OCI-M2 (cell line): Measurements from ENCODE around the gene PCBP3.
"Not testable (repeated sequence)": the region's sequence is repeated elsewhere in the genome, so short reads cannot be mapped to it uniquely, and the experiment has no call there.

Experiments used
- DNase-seq: peaks from one replicate; lab custom pipeline; 2025; ENCODE audit not compliant: unreplicated experiment; lab: John Stamatoyannopoulos, UW

Gene PCBP3

DNA sequence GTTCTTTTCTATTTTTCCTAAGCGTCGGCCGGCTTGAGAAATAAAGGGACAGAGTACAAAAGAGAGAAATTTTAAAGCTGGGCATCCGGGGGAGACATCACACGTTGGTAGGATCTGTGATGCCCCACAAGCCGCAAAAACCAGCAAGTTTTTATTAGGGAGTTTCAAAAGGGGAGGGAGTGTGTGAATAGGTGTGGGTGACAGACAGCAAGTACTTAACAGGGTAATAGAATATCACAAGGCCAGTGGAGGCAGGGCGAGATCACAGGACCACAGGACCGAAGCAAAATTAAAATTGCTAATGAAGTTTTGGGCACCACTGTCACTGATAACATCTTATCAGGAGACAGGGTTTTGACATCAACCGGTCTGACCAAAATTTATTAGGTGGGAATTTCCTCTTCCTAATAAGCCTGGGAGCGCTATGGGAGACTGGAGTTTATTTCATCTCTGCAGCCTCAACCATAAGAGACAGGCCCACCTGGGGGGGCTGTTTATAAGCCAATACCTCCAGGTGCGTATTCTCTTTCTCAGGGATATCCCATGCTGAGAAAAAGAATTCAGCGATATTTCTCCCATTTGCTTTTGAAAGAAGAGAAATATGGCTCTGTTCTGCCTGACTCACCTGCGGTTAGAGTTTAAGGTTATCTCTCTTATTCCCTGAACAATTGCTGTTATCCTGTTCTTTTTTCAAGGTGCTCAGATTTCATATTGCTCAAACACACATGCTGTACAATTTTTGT, 332.3 kb downstream of the PCBP3 start:
- not testable (repeated sequence) for DNase-seq

DNA sequence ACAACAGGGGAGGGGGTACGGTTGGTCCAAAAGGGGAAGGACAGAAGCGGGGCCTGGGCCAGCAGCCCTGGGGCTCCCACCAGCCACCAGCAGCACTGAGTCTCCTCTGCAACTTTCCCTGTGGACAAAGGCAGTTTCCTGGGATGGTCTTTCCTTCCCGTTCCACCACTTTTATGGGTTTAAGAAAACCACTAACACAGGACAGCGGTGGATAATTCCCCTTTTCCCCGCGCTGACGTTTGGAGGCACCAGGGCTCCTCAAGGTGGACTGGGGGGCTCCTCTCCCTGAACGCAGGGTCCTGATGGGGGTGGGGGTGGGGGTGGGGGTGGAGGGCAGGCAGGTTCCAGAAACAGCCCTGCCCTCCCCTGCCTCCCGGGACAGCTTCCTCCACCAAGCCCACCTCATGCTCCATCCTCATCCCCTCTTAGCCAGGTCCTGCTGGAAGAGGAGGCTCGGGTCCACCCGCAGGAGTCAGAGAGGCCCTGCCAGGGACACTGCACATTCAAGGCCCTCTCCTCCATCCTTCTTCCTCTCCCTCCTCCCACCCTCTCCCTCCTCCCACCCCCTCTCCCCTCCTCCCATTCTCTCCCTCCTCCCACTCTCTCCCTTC, 333.3 kb downstream of the PCBP3 start:
- DNase-seq: no peak

DNA sequence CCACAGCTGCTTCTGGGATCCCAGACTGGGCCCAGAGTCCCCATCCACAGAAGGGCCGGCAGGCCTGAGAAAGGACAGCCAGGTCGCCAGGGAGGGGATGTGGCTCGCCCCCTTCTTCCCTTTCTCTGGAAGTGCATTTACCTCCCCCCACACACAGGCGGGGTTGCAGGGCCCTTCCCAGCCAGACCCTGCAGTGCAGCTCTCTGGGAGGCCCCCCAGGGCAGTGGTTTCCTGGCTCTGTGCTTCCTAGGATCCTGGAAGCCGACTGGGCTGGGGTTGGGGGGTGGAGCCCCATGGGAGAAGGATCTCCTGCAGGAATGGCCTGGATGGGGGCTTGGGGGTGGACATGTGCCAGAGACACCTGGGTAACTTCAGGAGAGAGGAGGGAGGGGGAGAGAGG, 333.9 kb downstream of the PCBP3 start:
- no peak for DNase-seq

DNA sequence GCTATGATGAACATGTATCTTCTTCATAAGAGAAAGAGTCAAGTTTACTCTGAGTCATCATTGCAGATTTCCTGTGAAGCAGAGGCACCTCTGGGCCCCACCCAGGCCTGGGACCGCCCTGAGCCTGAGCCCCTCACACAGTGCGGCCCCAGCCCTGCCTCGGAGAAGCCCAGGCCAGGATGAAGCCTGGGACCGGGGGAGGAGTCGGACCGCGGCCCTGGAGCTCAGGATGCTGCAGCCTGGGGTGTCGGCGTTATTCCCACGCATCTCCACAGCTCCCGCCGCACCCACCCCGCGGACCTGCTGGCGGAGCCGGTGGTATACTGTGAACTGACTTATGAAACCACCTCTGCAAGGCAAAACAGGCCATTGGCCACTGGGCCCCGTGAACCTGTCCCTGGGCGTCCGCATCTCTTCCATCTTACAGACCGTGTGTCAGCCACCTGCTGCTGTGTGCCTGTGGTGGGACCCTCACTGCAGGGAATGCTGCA, 335.7 kb downstream of the PCBP3 start:
- DNase-seq: no peak

DNA sequence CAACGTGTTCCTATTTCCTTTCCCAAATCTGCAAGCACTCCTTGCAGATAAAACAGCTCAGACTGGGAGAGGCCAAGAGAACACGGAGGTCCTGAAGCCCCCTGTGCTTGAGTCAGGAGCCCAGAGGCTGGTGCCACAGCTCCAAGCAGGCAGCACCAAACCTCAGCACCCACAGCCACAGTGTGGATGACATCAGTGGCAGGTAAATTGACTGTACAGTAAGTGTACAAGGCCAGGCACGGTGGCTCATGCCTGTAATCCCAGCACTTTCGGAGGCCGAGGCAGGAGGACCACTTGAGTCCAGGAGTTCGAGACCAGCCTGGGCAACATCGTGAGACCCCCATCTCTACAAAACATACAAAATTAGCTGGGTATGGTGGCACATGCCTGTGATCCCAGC, 336.1 kb downstream of the PCBP3 start:
- no peak for DNase-seq

DNA sequence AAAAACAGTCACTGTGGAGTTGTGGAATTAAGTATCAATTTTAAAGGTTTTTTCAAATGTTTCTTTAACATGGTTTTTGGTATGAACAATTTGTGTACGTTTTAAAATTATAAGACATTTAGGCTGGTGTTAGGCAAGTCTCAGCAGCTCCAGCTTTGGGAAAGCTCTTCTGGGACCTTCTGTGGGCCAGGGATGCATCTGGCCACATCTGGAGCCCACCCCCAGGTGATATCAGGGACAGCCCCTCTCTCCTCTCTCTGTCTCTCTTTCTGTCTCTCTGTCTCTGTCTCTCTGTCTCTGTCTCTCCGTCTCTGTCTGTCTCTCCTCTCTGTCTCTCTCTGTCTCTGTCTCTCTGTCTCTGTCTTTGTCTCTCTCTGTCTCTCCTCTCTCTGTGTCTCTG, 336.7 kb downstream of the PCBP3 start:
- no peak for DNase-seq

DNA sequence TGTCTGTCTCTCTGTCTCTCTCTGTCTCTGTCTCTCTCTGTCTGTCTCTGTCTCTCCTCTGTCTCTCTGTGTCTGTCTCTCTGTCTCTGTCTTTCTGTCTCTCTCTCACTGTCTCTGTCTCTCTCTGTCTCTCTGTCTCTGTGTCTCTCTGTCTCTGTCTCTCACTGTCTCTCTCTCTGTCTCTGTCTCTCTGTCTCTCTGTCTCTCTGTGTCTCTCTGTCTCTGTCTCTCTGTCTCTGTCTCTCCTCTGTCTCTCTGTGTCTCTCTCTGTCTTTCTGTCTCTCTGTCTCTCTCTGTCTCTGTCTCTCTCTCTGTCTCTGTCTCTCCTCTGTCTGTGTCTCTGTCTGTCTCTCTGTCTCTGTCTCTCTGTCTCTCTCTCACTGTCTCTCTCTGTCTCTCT, 337.2 kb downstream of the PCBP3 start:
- DNase-seq: no peak

DNA sequence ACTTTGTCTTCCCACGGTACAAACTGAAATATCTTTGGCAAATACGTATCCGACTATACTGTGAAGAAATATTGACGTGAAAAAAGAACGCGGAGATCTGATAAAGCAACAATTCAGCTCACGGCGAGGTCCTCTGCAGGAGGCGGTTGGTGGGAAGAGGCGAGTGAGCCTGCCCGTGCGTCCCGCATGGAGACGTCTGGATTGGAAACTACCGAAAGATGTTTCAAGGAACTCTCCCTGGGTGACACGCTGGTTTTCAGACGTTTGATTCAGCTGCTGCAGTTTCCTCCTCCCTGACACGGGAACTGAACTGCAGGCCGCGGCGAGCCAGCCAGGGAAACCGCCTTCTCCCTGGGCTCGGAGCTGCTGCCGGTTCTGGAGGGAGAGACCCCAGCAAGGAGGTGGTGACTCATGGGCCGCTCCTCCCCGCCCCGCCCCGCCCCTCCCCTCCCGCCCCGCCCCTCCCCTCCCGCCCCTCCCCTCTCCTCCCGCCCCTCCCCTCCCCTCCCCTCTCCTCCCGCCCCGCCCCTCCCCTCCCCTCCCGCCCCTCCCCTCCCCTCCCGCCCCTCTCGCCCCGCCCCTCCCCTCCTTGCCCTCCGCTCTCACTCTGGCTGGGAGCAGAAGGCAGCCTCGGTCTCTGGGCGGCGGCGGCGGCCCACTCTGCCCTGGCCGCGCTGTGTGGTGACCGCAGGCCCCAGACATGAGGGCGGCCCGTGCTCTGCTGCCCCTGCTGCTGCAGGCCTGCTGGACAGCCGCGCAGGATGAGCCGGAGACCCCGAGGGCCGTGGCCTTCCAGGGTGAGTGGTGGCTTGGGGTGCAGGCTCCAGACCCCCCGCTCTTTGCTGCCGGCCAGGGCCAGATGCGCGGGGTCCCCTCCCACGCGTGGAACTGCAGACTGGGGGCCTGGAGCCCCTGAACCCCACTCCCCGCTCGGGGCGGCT, 337.9 kb downstream of the PCBP3 start, which contains the start of gene COL6A1:
COL6A1 (plus strand) TSS at position 620 of the 941 bp plus-strand sequence; CDS start at position 701, 81 bp downstream.
- DNase-seq: peak; percentile 89

DNA sequence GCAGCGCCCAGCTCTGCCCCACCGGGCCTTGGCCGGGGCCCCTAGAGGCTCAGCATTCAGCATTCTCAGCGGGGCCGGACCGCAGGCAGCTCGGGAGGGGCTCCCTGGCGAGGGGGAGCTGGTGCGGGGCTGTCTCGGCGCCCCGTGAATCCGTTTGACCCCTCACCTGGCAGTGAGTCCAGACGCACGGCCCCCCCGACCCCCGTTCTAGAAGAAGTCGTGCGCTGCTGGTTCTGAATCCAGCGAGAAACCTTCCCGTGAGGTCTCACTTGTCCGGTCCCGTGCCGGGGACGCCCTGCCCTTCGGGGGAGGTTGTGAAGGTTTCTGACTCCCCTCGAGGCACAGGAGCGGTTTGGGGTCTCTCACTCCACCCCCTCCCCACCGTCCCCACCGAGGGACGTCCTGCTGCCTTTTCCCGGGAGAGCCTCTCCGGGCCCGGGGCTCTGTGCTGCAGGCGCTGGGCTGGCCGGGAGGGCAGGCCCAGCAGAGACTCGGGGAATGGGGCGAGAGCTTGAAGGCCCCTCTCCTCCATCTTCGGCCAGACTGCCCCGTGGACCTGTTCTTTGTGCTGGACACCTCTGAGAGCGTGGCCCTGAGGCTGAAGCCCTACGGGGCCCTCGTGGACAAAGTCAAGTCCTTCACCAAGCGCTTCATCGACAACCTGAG, 338.7 kb downstream of the PCBP3 start:
- DNase-seq: no peak

DNA sequence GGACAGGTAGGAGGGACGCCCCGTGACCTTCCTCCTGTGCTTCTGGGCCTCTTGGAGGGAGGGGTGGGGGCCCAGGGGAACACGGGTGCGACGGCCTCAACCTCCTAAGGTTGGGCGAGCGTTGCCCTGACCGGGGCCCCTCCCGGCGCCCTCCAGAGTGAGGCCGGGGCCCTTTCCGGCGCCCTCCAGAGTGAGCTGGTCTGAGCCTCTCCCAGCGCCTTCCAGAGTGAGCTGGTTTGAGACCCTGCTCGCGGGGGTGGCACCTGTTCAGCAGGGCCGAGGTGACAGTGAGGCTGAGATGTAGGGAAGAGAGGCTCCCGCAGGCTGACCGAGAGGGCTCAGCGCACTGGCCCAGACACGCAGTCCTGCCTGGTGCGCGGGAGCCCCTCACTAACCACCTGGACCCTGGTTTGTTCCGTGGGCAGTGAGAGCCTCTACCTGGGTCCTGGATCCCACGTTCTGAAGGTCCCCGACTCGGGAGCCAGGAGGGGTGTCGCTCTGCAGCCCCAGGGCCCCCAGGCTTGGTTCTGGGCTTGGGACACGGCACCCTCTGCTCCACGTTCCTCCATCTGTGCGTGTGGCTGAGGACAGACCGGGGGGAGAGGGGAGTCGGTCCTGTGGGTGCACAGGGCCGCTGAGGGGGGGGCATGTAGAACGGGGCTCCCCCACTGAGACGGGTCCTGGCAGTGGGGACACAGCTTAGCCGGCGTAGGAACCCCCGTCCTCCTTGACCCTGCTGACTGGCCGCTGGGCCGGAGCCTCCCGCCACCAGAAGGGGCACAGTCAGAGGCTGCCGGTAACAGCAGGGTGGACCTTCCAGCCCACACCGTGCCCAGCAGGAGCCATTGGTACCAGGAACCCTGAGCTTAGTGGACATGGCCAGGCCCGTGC, 339.5 kb downstream of the PCBP3 start:
- no peak for DNase-seq

DNA sequence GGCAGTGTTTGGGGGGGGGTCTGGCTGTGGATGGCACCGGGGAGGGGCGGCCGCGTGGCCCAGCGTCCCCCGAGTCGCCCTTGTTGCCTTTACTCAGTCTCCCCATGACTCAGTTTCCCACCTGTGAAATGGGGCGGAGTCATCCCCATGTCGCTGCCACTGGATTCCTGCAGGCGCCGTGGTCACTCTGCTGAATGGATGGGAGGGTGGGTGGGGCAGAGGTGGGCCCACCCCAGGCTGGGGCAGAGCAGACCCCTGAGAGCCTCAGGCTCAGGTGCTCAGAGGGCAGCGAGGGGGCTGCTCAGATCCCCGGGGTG, 340.1 kb downstream of the PCBP3 start:
- no peak for DNase-seq

DNA sequence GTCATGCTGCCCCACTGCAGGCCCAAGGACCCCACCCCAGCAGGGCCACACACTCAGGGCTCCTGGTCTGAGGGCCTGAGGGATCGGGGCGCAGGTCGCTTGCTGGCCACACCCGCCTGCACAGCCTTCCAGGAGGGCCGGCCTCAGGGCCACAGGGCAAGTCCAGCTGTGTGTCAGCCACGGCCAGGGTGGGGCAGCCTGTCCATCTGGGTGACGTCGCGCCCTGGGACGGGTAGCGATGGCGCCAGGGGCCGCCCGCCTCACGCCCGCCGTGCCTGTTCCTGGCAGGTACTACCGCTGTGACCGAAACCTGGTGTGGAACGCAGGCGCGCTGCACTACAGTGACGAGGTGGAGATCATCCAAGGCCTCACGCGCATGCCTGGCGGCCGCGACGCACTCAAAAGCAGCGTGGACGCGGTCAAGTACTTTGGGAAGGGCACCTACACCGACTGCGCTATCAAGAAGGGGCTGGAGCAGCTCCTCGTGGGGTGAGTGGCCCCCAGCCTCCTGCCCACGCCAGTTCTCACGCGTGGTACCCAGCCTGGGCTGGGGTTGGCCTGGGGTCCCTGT, 340.5 kb downstream of the PCBP3 start:
- DNase-seq: no peak

DNA sequence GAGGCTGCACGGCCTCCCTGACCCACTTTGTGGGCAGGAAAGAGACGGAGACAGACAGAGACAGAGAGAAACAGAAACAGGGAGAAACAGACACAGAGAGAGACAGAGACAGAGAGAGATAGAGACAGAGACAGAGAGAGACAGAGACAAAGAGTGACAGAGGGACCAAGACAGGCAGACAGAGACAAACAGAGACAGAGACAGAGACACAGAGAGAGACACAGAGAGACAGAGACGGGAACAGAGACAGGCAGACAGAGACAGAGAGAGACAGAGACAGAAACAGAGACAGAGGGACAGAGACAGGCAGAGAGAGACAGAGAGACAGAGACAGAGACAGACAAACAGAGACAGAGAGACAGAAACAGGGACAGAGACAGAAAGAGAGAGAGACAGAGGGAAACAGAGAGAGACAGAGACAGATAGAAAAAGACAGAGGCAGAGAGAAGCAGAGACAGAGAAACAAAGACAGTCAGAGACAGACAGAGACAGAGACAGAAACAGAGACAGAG, 341.1 kb downstream of the PCBP3 start:
- no peak for DNase-seq

DNA sequence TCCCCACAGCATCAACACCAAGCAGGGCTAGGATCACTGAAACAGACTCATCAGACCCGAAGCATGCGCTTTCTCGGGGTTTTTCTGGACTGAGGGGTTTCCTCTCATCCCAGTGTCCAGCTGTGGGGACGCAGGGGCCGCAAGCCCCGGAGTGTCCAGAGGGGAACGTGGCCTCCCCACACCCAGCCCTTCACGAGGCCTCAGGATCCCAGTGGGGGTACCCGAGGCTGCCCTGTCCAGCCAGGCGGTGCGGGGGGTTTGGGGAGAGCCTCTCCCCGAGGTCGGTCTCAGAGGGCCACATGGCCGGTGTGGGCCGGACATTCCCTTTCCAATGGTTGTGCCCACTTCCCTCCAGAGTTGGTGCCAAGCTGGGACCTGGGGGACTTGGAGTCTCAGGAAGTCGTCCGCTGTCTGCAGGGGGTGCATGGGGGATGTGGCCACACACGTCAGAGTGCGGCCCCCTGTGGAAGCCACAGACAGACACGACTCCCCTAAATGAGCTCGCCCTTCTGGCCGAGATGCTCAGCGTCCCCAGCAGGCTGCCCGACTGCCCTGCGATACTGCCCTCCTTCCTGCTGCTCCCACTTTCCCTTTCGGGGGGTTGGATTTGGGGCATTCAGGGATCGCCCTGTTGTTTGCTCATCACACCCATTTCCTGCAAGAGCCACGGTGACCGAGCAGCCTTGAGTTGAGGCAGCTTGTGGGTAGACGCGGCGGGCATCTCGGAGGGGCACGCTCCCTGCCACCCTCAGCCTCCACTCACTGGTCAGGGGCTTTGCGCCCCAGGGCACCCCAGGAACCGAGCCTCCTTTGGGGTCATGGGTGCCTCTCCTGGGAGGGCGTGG, 342.2 kb downstream of the PCBP3 start:
- no peak for DNase-seq

DNA sequence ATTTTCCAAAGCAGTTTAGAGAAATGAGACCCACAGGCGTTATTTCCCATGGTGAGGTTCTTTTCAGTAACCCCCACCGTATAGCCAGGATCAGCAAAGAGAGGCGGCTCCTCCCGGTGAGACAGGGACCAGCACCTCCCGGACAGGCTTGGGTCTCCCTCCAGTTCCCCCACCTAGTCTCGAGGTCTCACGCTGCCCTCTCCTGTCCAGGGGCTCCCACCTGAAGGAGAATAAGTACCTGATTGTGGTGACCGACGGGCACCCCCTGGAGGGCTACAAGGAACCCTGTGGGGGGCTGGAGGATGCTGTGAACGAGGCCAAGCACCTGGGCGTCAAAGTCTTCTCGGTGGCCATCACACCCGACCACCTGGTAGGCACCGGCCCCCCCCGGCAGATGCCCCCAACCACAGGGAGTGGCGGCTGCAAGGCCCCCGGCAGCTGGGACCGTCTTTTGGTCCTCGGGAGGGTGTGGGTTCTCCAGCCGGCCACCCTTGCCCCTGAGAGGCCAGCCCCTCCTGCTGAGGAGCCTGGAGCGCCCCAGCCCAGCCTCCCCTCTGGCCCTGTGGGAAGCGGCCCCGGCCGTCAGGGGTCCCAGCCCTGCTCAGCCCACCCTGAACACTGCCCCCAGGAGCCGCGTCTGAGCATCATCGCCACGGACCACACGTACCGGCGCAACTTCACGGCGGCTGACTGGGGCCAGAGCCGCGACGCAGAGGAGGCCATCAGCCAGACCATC, 343.0 kb downstream of the PCBP3 start:
- DNase-seq: no peak

DNA sequence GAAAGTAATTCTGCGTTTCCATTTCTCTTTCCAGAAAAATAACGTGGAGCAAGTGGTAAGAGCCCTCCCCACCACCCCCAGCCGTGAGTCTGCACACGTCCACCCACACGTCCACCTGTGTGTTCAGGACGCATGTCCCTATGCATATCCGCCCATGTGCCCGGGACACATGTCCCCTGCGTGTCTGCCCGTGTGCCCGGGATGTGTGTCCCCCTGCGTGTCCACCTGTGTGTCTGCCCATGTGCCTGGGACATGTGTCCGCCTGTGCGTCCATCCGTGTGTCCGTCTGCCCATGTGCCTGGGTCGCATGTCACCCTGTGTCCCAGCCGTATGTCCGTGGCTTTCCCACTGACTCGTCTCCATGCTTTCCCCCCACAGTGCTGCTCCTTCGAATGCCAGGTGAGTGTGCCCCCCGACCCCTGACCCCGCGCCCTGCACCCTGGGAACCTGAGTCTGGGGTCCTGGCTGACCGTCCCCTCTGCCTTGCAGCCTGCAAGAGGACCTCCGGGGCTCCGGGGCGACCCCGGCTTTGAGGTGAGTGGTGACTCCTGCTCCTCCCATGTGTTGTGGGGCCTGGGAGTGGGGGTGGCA, 343.7 kb downstream of the PCBP3 start:
- no peak for DNase-seq
